AG09309 (cell line): ENCODE results near the gene SAMD11.
"Not testable (repeated sequence)": the region's sequence is repeated elsewhere in the genome, so short reads cannot be mapped to it uniquely, and the experiment has no call there.

Experiments used
- DNase-seq: peaks from one replicate; pipeline ENCODE4 v3.0.0-alpha.2; 2010; ENCODE audit warnings: low read depth
- H3K4me3 ChIP-seq: 2 replicates; pipeline ENCODE4 v1.5.1; 2011; ENCODE audit warnings: mild to moderate bottlenecking, low read depth, low read length, moderate library complexity; ENCODE audit not compliant: control insufficient read depth
- TF ChIP-seq, protein P1 (sequence below): IDR thresholded peaks from 2 replicates; pipeline ENCODE4 v1.5.1; 2011; ENCODE audit warnings: mild to moderate bottlenecking, low read depth, low read length, inconsistent platforms; ENCODE audit not compliant: insufficient read depth, control insufficient read depth; ENCODE audit errors: missing control alignments

SAMD11 gene

DNA sequence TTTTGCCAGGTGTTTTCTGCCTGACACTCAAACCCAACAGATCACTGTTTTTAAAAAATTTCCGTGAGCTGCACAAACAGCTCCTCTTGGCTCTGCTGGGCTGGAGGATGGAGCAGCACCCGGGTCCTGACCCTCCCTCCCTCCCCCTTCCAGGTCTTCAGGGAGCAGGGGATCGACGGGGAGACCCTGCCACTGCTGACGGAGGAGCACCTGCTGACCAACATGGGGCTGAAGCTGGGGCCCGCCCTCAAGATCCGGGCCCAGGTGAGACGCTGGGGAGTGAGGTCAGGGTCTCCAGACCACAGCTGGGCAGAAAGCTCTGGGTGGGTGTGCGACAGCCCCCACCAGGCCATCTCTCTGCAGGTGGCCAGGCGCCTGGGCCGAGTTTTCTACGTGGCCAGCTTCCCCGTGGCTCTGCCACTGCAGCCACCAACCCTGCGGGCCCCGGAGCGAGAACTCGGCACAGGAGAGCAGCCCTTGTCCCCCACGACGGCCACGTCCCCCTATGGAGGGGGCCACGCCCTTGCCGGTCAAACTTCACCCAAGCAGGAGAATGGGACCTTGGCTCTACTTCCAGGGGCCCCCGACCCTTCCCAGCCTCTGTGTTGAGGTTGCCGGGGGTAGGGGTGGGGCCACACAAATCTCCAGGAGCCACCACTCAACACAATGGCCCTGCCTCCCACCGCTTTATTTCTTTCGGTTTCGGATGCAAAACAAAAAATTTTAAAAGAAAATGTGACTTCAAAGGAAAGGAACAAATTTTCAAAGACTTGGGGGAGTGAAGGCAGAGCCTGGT, 20.0 kb downstream of the SAMD11 start:
- no peak overlapping the region for H3K4me3 ChIP-seq
- DNase-seq = no peak
- TF ChIP-seq, protein P1, sequence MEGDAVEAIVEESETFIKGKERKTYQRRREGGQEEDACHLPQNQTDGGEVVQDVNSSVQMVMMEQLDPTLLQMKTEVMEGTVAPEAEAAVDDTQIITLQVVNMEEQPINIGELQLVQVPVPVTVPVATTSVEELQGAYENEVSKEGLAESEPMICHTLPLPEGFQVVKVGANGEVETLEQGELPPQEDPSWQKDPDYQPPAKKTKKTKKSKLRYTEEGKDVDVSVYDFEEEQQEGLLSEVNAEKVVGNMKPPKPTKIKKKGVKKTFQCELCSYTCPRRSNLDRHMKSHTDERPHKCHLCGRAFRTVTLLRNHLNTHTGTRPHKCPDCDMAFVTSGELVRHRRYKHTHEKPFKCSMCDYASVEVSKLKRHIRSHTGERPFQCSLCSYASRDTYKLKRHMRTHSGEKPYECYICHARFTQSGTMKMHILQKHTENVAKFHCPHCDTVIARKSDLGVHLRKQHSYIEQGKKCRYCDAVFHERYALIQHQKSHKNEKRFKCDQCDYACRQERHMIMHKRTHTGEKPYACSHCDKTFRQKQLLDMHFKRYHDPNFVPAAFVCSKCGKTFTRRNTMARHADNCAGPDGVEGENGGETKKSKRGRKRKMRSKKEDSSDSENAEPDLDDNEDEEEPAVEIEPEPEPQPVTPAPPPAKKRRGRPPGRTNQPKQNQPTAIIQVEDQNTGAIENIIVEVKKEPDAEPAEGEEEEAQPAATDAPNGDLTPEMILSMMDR = no peak

DNA sequence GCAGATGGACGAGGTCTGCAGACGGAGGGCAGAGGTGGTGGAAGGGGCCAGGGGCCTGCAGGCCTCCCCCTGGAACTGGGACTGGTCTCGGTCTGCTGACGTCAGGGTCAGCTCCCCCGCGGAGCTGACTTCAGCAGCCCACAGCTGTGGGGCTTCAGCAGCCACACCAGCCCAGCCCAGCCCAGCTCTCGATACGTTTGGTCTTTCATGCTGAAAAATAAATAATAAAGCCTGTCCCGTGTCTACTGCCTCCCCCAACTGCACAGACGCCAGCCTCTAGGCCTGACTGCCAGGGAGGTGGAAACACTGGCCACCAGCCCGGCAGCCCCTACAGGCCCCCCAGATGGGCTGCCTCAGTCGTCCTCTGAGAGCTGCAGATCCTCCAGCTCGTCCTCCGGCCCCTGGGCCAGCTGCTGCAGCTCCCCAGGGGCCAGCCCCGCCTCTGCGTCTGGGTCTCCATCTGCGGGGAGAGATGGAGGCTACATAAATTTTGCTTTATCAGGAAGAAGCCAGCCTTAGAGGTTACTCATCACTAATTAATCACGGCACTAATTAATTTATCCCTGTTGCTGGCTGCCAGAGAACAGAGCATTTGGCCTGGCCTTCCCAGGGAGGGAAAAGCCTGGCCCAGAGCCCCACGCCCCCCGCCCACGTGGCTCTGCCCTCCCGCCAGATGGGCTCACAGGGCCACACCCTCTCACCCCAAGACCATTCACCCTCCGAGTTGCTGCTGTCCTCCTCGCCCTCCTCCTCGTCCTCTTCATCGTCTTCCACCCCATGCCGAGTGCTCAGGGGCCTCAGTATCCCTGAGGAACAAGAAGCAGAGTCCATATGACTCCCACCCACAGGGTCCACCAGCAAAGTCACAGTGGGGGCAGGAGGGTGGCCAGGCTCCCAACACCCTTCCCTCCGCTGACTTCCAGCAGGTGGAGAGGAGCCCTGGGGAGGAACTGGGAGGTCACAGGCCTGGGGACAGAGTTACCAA, 20.9 kb downstream of the SAMD11 start:
- H3K4me3 ChIP-seq = no peak overlapping the region
- TF ChIP-seq, protein P1 = no peak
- no peak for DNase-seq

DNA sequence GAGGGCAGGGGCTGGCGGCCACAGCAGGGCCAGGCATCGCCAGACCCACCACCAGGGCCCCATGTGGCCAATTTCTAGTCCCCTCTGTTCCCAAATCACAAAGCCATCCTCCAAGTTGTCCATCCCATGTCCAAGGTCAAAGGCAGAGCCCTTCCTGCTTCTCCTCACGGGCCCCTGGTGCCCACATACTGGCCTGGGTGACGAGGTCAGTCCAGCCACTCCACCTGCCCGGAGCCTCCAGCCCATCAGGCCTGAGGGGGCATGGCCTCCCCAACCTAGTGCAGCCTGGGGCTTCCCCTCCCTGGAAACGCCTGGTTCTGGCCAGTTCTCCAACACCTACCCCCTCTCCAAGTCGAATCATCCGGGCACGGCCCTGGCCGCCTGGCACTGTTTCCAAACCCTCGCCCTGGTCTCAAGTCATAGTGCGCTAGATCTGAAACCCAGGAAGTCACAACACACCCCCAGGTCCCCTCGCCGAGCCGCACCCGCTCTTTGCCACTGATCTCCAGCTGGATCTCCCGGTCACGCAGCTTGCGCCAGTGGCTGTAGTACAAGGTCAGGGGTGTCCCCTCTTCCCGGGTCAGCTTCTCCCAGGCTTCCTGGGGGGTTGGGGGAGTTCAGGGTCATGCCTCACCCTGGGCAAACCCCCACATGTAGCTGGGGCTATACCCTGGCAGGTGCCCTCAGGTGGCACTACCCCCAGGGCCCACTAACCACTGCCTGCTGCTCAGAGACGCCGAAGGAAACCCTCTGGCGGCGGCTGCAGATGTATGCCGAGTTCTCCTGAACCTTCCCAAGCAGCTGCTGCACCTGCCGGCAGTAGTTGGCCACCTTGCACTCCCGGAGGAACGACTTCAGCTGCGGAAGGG, 22.2 kb downstream of the SAMD11 start:
- H3K4me3 ChIP-seq = no peak overlapping the region
- TF ChIP-seq, protein P1 = no peak
- DNase-seq = no peak

DNA sequence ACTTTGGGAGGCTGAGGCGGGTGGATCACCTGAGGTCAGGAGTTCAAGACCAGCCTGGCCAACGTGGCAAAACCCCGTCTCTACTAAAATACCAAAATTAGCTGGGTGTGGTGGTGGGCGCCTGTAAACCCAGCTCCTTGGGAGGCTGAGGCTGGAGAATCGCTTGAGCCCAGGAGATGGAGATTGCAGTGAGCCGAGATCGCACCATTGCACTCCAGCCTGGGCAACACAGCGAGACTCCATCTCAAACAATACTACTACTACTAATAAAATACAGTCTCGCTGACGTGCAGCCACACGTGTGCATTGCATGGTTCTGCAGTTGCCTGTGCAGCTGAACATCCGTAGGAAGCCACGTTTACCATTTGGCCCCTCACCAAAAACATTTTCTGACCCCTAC, 23.1 kb downstream of the SAMD11 start:
- not testable (repeated sequence) for H3K4me3 ChIP-seq, DNase-seq

DNA sequence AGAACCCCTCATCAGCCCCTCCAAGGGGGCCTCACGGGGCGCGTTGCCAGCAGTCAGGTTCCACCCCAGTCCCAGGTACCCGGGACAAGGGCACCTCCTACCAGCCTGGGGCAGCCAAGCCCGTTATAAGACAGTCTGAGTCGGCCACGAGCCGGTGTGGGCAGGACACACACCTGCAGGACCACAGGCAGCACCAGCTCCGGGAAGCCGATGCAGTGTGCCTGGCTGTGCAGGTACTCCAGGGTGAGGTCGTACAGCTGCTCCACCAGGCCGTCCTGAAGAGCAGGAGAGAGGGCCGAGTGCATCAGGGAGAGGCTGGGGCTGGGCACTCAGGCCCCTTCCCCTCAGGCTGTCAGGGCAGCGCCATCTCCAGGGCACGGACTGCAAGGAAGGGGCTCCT, 24.2 kb downstream of the SAMD11 start:
- DNase-seq = no peak
- TF ChIP-seq, protein P1 = no peak
- no peak overlapping the region for H3K4me3 ChIP-seq

DNA sequence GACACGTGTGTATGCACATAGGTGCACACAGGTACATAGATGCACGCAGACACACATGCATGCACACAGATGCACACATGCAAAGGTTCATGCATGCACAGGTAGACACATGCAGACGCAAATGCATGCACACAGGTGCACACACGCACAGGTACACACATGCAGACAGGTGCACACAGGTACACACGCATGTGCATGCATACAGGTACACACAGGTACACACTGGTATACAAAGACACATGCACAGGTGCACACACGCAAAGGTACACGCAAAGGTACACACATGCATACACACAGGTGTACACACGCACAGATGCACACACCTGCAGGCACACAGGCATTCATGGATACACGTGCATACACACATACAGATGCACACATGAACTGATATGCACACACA, 26.5 kb downstream of the SAMD11 start:
- DNase-seq = no peak
- H3K4me3 ChIP-seq = no peak overlapping the region
- TF ChIP-seq, protein P1 = no peak
